Panc1 (cell line): ENCODE results near the gene GCK. TPM values are rescaled to one million over a fixed set of nuclear protein-coding genes. Genes with fewer than 3 reads are reported as not detected.

Source experiments
- ATAC-seq: fragments of 200-7000 bp; cut with Tn5 transposase; 2 replicates; pipeline ENCODE4 v1.9.1; 2020; ENCODE audit warnings: mild to moderate bottlenecking, moderate library complexity
- BruUV-seq: library from RNA; stranded (reverse); fragments of 400-500 nt; replicated peaks from 2 replicates; lab custom pipeline; 2021; lab: Mats Ljungman, UMichigan
- CTCF ChIA-PET: fragments of 300-600 bp; sonication (Branson Sonifier 250); formaldehyde crosslinking; loops from one replicate; lab custom pipeline; 2022; ENCODE audit warnings: antibody characterized with exemption; lab: Charles Lee
- POLR2A ChIA-PET: fragments of 300-600 bp; sonication (Branson Sonifier 250); formaldehyde crosslinking; loops from one replicate; lab custom pipeline; 2022; ENCODE audit warnings: antibody characterized with exemption; lab: Charles Lee
- DNase-seq: peaks from one replicate; pipeline ENCODE4 v3.0.0-alpha.2; 2010; ENCODE audit warnings: low read depth, low spot score
- H3K27ac ChIP-seq: 2 replicates; pipeline ENCODE4 v1.5.1; 2011; ENCODE audit warnings: mild to moderate bottlenecking, low read length, inconsistent platforms
- H3K27me3 ChIP-seq: fragments of 200-500 bp; sonication (Bioruptor generic); 2 replicates; pipeline ENCODE4 v1.6.0; 2014; ENCODE audit warnings: low read length, inconsistent platforms; ENCODE audit not compliant: control insufficient read depth, insufficient read depth
- H3K36me3 ChIP-seq: fragments of 200-500 bp; sonication (Bioruptor generic); 2 replicates; pipeline ENCODE4 v1.5.1; 2014; ENCODE audit warnings: inconsistent platforms, mild to moderate bottlenecking, low read length, moderate library complexity; ENCODE audit not compliant: control insufficient read depth, insufficient read depth
- H3K4me1 ChIP-seq: 2 replicates; pipeline ENCODE4 v1.5.1; 2011; ENCODE audit warnings: inconsistent platforms, mild to moderate bottlenecking, low read length, moderate library complexity; ENCODE audit not compliant: control insufficient read depth, insufficient read depth
- H3K4me3 ChIP-seq, 2 experiments: 2 replicates each; pipeline ENCODE4 v1.5.1; 2011 to 2012; ENCODE audit warnings: low read depth in 2 of 2, low read length in 2 of 2, mild to moderate bottlenecking in 2 of 2, inconsistent platforms in 1 of 2, moderate library complexity in 1 of 2
- H3K9me3 ChIP-seq: fragments of 200-500 bp; sonication (Bioruptor generic); 2 replicates; pipeline ENCODE4 v1.5.1; 2014; ENCODE audit warnings: low read depth, mild to moderate bottlenecking, inconsistent platforms, low read length, moderate library complexity; ENCODE audit not compliant: control insufficient read depth, insufficient read depth
- POLR2AphosphoS5 ChIP-seq: IDR thresholded peaks from 2 replicates; pipeline ENCODE4 v1.6.1; 2012; ENCODE audit warnings: mild to moderate bottlenecking, low read depth, low read length, moderate library complexity
- SIN3A ChIP-seq: IDR thresholded peaks from 2 replicates; pipeline ENCODE4 v1.6.1; 2012; ENCODE audit warnings: low read depth, mild to moderate bottlenecking, low read length, moderate library complexity, borderline replicate concordance; ENCODE audit not compliant: insufficient read depth
- TCF7L2 ChIP-seq: IDR thresholded peaks from 2 replicates; pipeline ENCODE4 v1.6.1; 2011; ENCODE audit warnings: mild to moderate bottlenecking, low read depth, low read length, inconsistent platforms
- in situ Hi-C: cut with HindIII; loops from 2 replicates; pipeline ENCODE4 v1.10.0; 2016; ENCODE audit warnings: low sequenced_read_pairs, low pct_unique_long_range_greater_than_20kb
- intact Hi-C: fragments of 100-400 bp; cut with micrococcal nuclease; formaldehyde crosslinking; loops from one replicate; pipeline ENCODE4 v1.10.0; 2022; ENCODE audit not compliant: unreplicated experiment
- total RNA-seq: library from RNA; stranded (reverse); gene quantifications from one replicate; pipeline ENCODE4 v1.2.1, GENCODE V29; 2021; ENCODE audit not compliant: unreplicated experiment
- TF ChIP-seq, protein P1 (sequence below), 2 experiments: IDR thresholded peaks; 2 replicates each; pipeline ENCODE4 v1.6.1; 2011 to 2012; ENCODE audit warnings: low read depth in 2 of 2, control low read depth in 1 of 2, low read length in 1 of 2, mild to moderate bottlenecking in 1 of 2, moderate library complexity in 1 of 2; ENCODE audit not compliant: insufficient read depth in 1 of 2
- TF ChIP-seq, protein P2 (sequence below): fragments of 450-650 bp; IDR thresholded peaks from 2 replicates; pipeline ENCODE4 v1.5.1; 2017; ENCODE audit warnings: mild to moderate bottlenecking

Gene GCK
- total RNA-seq, 1 experiment from 2014 or later = 0.36 TPM

DNA sequence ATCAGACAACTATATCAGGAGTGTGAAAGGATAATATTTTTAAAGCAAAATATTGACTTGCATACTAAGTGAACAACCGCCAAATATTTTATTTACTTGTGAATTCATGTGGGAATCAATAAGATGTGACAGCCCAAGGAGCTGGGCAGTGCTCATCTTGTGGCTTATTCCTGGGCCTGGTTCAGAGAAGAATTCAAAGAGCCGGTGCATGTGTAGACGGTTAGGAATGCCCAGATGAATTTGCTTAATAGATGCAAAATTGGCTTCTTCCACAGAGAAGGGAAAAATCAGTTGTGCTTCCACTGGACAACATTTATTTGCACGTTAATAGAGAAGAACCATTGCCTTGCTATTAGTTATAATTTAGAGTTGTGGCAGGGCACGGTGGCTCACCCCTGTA is 52.5 kb downstream of the GCK start:
- Histone ChIP-seq H3K36me3 (no peaks in the 10 kb centered on the region), H3K9me3 (no peaks in the 10 kb centered on the region), H3K4me1 (peaks cover 7% of the 10 kb centered on the region), H3K27me3 (no peaks in the 10 kb centered on the region), H3K27ac (no peak overlapping the region), H3K4me3 (no peak overlapping the region)
- POLR2A ChIA-PET = interaction anchor here (0.6 kb wide), 1 partner anchor 748 kb away, joined by 3 read pairs; the partner anchor contains the start of gene PURB
- CTCF ChIA-PET = no interaction called here
- in situ Hi-C loops (no loop called here), intact Hi-C loops (no loop called here)
- BruUV-seq = no TSS peak
- DNase-seq (no peak), ATAC-seq (no peak)
- TF ChIP-seq, protein P1, sequence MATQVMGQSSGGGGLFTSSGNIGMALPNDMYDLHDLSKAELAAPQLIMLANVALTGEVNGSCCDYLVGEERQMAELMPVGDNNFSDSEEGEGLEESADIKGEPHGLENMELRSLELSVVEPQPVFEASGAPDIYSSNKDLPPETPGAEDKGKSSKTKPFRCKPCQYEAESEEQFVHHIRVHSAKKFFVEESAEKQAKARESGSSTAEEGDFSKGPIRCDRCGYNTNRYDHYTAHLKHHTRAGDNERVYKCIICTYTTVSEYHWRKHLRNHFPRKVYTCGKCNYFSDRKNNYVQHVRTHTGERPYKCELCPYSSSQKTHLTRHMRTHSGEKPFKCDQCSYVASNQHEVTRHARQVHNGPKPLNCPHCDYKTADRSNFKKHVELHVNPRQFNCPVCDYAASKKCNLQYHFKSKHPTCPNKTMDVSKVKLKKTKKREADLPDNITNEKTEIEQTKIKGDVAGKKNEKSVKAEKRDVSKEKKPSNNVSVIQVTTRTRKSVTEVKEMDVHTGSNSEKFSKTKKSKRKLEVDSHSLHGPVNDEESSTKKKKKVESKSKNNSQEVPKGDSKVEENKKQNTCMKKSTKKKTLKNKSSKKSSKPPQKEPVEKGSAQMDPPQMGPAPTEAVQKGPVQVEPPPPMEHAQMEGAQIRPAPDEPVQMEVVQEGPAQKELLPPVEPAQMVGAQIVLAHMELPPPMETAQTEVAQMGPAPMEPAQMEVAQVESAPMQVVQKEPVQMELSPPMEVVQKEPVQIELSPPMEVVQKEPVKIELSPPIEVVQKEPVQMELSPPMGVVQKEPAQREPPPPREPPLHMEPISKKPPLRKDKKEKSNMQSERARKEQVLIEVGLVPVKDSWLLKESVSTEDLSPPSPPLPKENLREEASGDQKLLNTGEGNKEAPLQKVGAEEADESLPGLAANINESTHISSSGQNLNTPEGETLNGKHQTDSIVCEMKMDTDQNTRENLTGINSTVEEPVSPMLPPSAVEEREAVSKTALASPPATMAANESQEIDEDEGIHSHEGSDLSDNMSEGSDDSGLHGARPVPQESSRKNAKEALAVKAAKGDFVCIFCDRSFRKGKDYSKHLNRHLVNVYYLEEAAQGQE (IDR thresholded peaks at IDR 0.05; ENCODE audit: insufficient read depth in 1 of 2, low read depth in 2 of 2, low read length in 1 of 2) = no peak
- TF ChIP-seq SIN3A (no peak), TCF7L2 (no peak), POLR2AphosphoS5 (no peak)
- TF ChIP-seq, protein P2, sequence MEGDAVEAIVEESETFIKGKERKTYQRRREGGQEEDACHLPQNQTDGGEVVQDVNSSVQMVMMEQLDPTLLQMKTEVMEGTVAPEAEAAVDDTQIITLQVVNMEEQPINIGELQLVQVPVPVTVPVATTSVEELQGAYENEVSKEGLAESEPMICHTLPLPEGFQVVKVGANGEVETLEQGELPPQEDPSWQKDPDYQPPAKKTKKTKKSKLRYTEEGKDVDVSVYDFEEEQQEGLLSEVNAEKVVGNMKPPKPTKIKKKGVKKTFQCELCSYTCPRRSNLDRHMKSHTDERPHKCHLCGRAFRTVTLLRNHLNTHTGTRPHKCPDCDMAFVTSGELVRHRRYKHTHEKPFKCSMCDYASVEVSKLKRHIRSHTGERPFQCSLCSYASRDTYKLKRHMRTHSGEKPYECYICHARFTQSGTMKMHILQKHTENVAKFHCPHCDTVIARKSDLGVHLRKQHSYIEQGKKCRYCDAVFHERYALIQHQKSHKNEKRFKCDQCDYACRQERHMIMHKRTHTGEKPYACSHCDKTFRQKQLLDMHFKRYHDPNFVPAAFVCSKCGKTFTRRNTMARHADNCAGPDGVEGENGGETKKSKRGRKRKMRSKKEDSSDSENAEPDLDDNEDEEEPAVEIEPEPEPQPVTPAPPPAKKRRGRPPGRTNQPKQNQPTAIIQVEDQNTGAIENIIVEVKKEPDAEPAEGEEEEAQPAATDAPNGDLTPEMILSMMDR = no peak

DNA sequence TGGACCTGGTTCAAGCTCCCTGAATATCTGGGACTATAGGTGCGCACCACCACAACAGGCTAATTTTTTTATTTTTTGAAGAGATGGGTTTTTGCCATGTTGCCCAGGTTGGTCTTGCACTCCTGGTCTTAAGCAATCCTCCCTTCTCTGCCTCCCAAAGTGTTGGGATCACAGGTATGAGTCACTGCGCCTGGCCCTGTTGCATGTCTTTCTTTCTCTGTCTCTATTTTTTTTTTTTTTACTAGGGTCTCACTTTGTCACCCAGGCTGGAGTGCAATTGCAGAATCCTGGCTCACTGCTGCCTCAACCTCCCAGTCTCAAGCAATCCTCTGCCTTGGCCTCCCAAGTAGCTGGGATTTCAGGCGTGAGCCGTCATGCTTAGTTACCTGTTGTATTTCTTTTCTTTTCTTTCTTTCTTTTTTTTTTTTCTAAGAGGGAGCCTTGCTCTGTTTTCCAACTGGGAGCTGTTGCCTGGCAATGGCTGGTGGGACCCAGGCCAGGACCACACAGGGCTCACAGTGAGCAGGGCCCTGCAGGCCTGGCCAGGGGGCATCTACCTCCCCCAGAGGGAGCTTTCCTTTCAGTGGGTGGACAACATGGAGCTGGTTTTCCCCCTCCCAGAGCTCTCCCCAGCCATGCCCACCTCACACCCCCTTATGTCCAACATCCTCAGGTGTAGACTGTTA is 54.2 kb downstream of the GCK start:
- in situ Hi-C loops (no loop called here), intact Hi-C loops (loop anchor here (5.0 kb wide), 1 partner anchor 62 kb away; no protein-coding TSS in a partner anchor)
- Histone ChIP-seq H3K4me3 (no peak overlapping the region), H3K27ac (no peak overlapping the region), H3K27me3 (no peaks in the 10 kb centered on the region), H3K4me1 (peaks cover 12% of the 10 kb centered on the region), H3K9me3 (no peaks in the 10 kb centered on the region), H3K36me3 (no peaks in the 10 kb centered on the region)
- POLR2A ChIA-PET = no interaction called here
- CTCF ChIA-PET = interaction anchor here (0.7 kb wide), 2 partner anchors 32 to 79 kb away, joined by 3 to 5 read pairs; no protein-coding TSS in a partner anchor
- TF ChIP-seq, protein P2 = no peak
- TF ChIP-seq POLR2AphosphoS5 = no peak
- TF ChIP-seq SIN3A = no peak
- no peak for TF ChIP-seq TCF7L2
- TF ChIP-seq, protein P1 (IDR thresholded peaks at IDR 0.05; ENCODE audit: insufficient read depth in 1 of 2, low read depth in 2 of 2, low read length in 1 of 2) = no peak
- ATAC-seq = no peak
- no peak for DNase-seq
- BruUV-seq = no TSS peak
